GM19193 (cell line): Measurements from ENCODE around the gene ZNF785.
A peak's percentile ranks its signal among the peaks of the same experiment; 100 is the strongest.

ENCODE experiments used
- POLR2A ChIP-seq: IDR thresholded peaks from 4 replicates; pipeline ENCODE4 v1.6.1; 2011; ENCODE audit not compliant: insufficient read depth, insufficient read length; ENCODE audit errors: extremely low read depth

The ZNF785 gene

DNA sequence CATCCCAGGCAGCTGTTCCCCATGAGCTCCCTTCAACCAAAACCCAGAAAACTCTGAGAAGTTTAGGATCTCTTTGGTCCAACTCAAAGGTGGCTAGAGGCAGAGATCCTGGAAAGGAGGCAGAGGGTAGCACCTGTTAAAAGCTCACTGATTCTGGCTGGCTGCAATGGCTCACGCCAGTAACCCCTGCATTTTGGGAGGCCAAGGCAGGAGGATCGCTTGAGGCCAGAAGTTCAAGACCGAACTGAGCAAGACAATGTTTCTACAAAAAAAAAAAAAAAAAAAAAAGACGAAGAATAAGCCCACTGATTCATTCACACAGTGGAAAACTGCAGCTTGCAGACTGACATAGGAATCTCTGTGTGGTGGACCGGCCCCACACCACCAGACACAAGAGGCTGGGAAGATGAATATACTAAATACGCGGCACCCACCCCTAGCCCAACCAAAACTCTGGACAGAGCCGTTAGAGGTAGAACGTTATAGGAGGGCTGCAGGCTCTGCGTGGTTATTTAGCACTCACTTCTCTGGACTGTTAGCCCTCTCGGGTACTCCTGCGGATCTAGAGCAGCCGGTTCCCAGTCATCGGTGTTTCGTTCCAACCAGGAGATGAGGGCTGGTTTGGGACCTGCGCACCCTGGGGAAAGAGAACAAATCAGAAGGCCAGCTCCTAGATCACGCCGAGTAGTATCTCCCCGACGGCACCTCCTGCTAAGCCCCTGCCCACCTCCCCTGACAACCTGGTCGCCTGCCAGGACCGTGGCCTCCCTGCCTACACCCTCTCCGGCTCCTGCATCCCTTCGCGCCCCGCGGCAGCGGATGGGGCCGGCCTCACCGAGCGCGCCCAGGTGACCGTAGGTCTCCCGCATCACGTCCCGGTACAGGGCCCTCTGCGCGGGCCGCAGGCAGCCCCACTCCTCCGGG, 23.8 kb upstream of the ZNF785 start:
- TF ChIP-seq POLR2A: no peak

DNA sequence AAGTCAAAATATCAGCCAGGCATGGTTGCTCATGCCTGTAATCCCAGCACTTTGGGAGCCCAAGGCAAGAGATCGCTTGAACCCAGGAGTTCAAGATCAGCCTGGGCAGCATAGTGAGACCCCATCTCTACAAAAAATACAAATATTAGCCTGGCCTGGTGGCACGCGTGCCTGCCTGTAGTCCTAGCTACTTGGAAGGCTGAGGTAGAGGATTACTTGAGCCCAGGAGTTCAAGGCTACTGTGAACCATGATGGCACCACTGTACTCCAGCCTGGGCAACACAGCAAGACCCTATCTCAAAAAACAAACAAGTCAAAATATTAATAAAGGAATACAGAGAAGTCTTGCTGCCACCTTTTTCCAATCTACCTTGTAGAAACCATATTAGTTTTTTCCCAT, 20.5 kb upstream of the ZNF785 start:
- TF ChIP-seq POLR2A: no peak

DNA sequence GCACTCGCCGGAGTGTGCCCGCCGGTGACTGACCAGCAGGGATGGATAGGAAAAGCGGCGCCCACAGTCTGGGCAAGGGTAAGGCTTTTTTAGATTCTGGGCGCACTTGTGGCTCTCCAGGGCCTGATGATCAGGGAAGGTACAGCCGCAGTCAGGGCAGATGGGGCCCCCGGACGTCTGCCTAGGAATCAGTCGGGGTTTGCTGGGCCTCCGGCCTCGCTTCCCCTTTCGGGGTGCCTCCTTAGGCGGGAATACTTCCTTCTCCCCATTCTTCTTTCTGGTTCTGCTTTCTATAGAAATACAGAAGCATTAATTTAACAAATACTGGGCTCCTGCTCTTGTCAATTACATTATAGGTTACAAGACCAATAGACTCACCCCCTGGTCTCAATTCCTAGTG, 19.7 kb upstream of the ZNF785 start:
- TF ChIP-seq POLR2A: no peak

DNA sequence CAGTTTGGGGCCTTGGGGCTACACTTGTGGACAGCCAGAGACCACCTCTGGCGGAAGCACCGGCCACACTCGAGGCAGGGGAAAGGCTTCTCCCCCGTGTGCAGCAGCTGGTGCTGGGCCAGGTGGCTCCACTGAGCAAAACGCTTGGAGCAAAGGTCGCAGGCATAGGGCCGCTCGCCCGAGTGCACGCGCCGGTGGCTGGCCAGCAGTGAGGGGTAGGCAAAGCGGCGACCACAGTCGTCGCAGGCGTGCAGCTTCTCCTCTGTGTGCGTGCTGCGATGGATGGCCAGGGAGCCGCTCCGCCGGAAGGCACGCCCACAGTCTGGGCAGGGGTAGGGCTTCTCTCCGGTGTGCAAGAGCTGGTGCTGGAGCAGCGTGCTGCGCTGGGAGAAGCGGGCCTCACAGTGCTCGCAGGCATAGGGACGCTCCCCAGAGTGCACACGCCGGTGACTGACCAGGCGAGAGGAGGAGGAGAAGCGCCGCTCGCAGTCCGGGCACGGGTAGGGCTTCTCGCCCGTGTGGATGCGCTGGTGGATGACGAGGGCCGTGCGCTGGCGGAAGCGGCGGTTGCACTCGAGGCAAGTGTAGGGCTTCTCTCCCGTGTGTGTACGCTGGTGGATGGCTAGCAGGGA, 18.9 kb upstream of the ZNF785 start:
- no peak for TF ChIP-seq POLR2A

DNA sequence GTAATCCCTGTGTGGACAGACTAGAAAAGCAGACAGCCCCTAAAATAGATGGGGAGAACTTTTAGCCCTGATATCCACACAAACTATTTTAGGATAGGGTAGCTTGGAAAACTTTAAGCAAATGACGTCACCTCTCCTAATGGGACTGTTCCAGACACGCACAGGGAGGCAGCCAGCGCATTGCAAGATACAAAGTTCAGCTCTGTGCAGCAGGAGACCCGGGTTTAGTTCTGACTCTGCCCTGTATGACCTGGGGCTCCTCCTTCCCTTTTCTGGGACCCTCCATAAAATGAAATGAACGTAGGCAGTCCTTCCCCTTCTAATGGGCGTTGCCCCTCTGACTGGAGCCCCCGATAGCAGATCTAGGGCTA, 18.4 kb upstream of the ZNF785 start:
- no peak for TF ChIP-seq POLR2A

DNA sequence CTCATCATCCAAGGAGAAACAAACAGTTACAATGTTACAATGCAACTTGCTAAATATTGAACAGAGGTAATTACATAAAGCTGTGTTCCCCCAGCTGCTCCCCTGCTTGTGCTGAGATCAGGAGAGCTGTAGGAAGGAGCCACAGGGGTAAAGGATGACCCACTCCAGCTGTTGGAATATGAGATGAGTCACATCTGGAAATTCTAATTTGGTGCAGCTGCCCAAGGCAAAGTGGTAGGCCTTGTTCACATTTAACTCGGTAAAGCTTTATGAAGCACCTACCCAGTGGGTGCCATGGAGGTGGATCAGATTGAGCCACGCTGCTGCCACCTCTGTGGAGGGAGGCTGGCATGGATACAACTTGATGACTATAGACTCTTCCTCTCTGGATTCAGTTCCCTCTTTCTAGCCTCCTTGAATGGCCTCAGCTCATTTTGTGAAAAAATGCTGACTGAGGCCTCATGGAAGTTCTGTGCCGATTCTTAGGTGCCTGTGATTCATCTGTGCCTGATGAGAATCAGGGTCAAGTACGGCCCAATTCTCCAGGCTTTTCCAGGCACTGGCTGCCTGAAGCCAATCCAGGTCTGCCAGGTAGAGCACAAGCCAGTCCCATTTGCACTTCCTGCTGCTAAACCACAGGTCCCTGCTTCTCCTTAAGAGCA, 17.2 kb upstream of the ZNF785 start:
- no peak for TF ChIP-seq POLR2A

DNA sequence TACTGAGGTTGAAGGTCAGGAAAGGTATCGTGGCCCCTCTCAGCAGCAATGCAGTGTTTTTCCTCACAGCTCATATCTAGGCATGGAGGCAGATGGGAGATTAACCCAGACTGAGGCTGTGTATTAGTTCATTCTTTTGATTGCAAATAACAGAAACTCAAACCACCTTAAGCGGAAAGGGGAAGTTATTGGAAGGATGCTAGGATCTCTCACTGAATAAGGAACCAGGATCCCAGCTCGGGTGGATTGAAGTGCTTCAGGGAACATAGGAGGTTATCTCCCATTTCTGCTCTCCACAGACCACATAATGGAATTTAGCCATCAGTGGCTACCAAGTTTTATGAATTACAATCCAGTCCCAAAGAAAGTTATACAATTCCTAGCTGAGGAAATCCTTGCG, 16.5 kb upstream of the ZNF785 start:
- TF ChIP-seq POLR2A: no peak

DNA sequence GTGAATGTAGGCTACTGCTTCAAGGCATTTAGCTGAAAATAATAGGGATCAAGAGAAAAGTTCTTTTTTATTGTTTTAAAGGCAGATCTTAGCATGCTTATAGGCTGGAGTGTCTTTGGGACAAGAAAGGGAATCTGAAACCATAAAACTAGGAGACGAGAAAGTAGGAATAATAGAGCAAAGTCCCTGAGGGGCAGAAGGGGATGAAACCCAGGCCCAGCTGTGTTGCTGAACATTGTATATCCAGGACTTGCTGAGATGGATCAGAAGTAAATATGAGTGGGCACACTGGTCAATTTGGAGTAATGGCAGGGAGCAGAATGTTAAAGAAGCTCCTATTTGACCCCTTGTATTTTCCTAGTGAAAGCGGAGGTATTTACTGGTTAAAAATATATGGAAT, 15.4 kb upstream of the ZNF785 start:
- no peak for TF ChIP-seq POLR2A

DNA sequence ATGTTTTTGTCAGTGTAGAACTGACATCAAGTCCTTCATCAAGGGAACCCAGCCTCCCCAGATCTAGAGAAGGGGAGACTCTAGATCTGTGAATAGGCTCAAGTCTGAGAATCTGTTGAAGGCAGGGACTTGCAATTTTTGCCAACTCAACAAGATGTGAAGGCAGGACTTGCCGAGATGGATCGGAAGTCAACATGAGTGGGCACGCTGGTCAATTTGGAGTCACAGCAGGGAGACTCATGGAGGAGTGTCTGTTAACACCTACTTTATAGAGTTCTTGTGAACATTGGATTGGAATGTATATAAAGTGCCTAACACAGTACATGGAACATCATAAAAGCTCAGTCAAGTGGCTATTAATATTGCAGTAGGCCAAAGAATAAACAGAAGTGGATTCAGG, 14.7 kb upstream of the ZNF785 start:
- no peak for TF ChIP-seq POLR2A

DNA sequence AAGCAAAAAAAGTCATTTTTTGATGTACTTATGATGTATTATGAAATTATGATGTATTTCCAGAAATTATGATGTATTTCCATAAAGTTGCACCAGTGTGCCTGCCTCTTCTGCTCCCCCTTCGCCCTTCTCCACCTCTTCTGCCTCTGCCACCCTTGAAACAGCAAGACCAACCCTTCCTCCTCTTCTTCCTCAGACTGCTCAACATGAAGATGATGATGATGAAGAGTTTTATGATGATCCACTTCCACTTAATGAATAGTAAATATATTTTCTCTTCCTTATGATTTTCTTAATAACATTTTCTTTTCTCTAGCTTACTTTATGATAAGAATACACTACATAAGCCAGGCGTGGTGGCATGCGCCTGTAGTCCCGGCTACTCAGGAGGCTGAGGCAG, 7.4 kb upstream of the ZNF785 start:
- TF ChIP-seq POLR2A: no peak

DNA sequence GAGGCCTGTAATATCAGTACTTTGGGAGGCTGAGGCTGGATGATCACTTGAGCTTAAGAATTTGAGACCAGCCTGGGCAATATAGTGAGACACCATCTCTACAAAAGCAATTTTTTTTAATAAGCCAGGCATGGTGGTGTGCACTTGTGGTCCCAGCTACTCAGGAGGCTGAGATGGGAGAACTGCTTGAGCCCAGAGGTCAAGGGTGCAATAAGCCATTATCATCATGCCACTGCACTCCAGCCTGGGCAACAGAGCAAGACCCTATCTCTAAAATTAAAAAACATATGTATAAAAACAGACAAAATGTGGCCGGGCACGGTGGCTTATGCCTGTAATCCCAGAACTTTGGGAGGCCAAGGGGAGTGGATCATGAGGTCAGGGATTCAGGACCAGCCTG, 3.2 kb upstream of the ZNF785 start:
- TF ChIP-seq POLR2A: no peak

DNA sequence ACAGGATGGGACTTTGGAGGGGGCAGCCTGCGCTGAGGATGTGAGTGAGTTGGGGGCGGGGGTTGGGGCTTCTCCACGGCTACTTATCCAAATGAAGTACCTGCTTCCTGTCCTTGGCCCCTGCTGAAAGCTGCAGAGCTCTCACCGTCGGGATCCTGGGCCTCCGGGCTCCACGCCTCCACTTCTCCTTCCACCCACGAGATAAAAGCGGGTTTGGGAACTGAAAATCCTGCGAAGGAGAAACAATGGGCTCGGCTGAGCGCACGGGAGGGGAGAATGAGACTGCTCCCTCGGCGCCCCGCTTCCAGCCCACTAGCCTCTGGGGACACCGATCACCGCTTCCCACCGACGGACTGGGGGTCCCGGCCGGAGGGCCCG, 486 bp downstream of the ZNF785 start:
- TF ChIP-seq POLR2A: peak; percentile 17

DNA sequence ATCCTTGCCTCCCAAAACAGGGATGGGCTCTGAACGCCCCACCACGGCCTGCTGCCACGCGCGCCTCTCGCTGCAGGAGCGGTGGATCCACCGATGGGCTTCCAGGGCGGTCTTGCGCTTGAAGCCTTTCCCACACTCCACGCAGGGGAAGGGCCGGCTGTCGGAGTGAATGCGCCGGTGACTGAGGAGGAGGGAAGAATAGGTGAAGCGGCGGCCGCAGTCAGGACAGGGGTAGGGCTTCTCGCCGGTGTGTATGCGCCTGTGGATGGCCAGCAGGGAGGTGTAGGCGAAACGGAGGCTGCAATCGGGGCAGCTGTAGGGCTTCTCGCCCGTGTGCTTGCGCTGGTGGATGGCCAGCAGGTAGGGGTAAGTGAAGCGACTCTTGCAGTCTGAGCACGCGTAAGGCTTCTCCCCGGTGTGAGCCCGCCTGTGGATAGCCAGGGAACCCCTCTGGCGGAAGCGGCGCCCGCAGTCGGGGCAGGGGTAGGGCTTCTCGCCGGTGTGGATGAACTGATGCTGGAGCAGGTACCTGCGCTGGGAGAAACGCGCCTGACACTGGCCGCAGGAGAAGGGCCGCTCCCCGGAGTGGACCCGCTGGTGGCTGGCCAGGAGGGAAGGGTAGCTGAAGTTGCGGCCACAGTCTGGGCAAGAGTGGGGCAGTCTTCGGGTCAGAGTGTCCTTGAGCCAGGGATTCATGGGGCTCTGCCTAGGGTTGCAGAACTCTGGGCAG, 2.7 kb downstream of the ZNF785 start:
- TF ChIP-seq POLR2A: no peak

DNA sequence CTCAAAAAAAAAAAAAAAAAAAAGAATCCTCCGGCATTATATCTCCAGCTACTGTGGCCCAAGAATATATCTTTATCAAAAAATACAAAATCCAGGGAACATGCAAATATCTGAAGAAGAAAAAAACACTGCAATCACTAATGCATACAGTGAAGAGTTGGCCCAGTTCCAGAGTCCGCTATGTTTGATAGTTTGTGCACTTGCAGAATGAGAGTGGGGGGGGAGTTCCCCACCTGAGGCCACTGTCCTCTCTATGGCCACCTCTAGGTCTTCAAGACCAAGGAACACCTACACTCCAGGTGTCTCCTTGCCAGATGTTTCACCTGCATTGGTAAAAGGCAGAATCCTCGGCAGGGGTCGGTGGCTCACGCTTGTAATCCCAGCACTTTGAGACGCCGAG, 4.0 kb downstream of the ZNF785 start:
- no peak for TF ChIP-seq POLR2A

DNA sequence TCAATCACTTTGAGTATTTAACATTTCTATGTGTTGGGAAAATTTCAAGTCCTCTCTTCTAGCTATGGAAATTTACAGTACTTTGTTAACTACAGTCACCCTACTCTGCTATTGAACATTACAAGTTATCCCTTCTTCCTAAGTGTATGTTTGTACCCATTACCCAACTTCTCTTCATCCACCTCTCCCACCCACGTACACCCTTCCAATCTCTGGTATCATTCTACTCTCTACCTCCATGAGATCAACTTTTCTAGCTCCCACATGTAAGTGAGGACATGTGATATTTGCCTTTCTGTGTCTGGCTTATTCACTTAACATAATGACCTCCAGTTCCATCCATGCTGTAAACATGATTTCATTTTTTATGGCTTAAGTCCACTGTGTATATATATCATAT, 10.8 kb downstream of the ZNF785 start:
- no peak for TF ChIP-seq POLR2A
